Neuronal stem cell (in vitro differentiated cells): ENCODE data around the gene TKTL1.
A peak's percentile ranks its signal among the peaks of the same experiment; 100 is the strongest.

Experiments used
- DNase-seq: peaks from one replicate; pipeline ENCODE4 v3.0.0-alpha.2; 2013; ENCODE audit warnings: low spot score
- H2AFZ ChIP-seq: one replicate; pipeline ENCODE4 v1.6.1; 2013; ENCODE audit warnings: mild to moderate bottlenecking, low read length, inconsistent platforms
- H2AK5ac ChIP-seq: 2 replicates; pipeline ENCODE4 v1.6.1; 2013; ENCODE audit warnings: low read depth, mild to moderate bottlenecking, inconsistent platforms, low read length, moderate library complexity, mixed read lengths
- H2BK120ac ChIP-seq: 2 replicates; pipeline ENCODE4 v1.6.1; 2013; ENCODE audit warnings: low read depth, mild to moderate bottlenecking, inconsistent platforms, low read length, moderate library complexity, mixed read lengths
- H2BK12ac ChIP-seq: one replicate; pipeline ENCODE4 v1.6.1; 2013; ENCODE audit warnings: low read length, inconsistent platforms
- H2BK15ac ChIP-seq: 2 replicates; pipeline ENCODE4 v1.6.1; 2013; ENCODE audit warnings: mild to moderate bottlenecking, low read length, inconsistent platforms, mixed read lengths
- H2BK5ac ChIP-seq: one replicate; pipeline ENCODE4 v1.6.1; 2013; ENCODE audit warnings: inconsistent platforms, mild to moderate bottlenecking, low read length, moderate library complexity
- H3K14ac ChIP-seq: one replicate; pipeline ENCODE4 v1.6.1; 2013; ENCODE audit warnings: low read length, inconsistent platforms
- H3K18ac ChIP-seq: 2 replicates; pipeline ENCODE4 v1.6.1; 2013; ENCODE audit warnings: low read length, inconsistent platforms
- H3K23ac ChIP-seq: 2 replicates; pipeline ENCODE4 v1.6.1; 2013; ENCODE audit warnings: low read depth, mild to moderate bottlenecking, mixed read lengths, low read length, inconsistent platforms; ENCODE audit not compliant: poor library complexity
- H3K27ac ChIP-seq: replicated peaks from 3 replicates; pipeline ENCODE4 v1.5.1; 2013; ENCODE audit warnings: low read length, inconsistent platforms
- H3K27me3 ChIP-seq, 3 experiments: 2 replicates each; pipeline ENCODE4 v1.6.1; 2013; ENCODE audit warnings: low read length in 3 of 3, mild to moderate bottlenecking in 2 of 3, inconsistent platforms in 1 of 3, low read depth in 1 of 3, mixed read lengths in 1 of 3, moderate library complexity in 1 of 3; ENCODE audit not compliant: control insufficient read depth in 3 of 3, insufficient read depth in 3 of 3
- H3K36me3 ChIP-seq, 2 donors: replicated peaks in 1 of 2; 2 replicates each; pipeline ENCODE4 v1.6.1; 2013; ENCODE audit warnings: low read length in 2 of 2; ENCODE audit not compliant: control insufficient read depth in 2 of 2, insufficient read depth in 2 of 2
- H3K4ac ChIP-seq: 2 replicates; pipeline ENCODE4 v1.6.1; 2013; ENCODE audit warnings: inconsistent platforms, mild to moderate bottlenecking, low read length, moderate library complexity
- H3K4me1 ChIP-seq, 2 donors: 1 replicate in 1 of 2; 2 replicates in 1 of 2; pipeline ENCODE4 v1.6.1; 2013; ENCODE audit warnings: low read length in 2 of 2, low read depth in 1 of 2; ENCODE audit not compliant: control insufficient read depth in 2 of 2, insufficient read depth in 1 of 2
- H3K4me2 ChIP-seq: one replicate; pipeline ENCODE4 v1.6.1; 2013; ENCODE audit warnings: mild to moderate bottlenecking, low read length, inconsistent platforms; ENCODE audit not compliant: insufficient read depth, poor library complexity, severe bottlenecking
- H3K4me3 ChIP-seq, 2 donors: 2 replicates each; pipeline ENCODE4 v1.5.1; 2013; ENCODE audit warnings: low read length in 2 of 2, mild to moderate bottlenecking in 2 of 2, inconsistent platforms in 1 of 2, moderate library complexity in 1 of 2
- H3K79me1 ChIP-seq: one replicate; pipeline ENCODE4 v1.6.1; 2013; ENCODE audit warnings: low read depth, mild to moderate bottlenecking, inconsistent platforms, low read length, moderate library complexity
- H3K9ac ChIP-seq: one replicate; pipeline ENCODE4 v1.6.1; 2013; ENCODE audit warnings: mild to moderate bottlenecking, low read depth, low read length, inconsistent platforms; ENCODE audit not compliant: poor library complexity
- H3K9me3 ChIP-seq, 2 donors: replicated peaks in 1 of 2; 2 replicates each; pipeline versions ENCODE3 to v1.6.1; 2013; ENCODE audit warnings: low read length in 2 of 2, mild to moderate bottlenecking in 2 of 2, inconsistent platforms in 1 of 2, low read depth in 1 of 2, mixed read lengths in 1 of 2, moderate library complexity in 1 of 2; ENCODE audit not compliant: control insufficient read depth in 2 of 2, insufficient read depth in 1 of 2
- H4K8ac ChIP-seq: one replicate; pipeline ENCODE4 v1.6.1; 2013; ENCODE audit warnings: low read depth, mild to moderate bottlenecking, inconsistent platforms, low read length, moderate library complexity
- H4K91ac ChIP-seq: one replicate; pipeline ENCODE4 v1.6.1; 2013; ENCODE audit warnings: low read length, low read depth, mild to moderate bottlenecking, inconsistent platforms; ENCODE audit not compliant: poor library complexity
- WGBS, 2 donors: extraction: QIAGEN DNeasy Blood & Tissue Kit; methylation state at CpG; one replicate each; pipeline ENCODE4 v1.1.7; 2013; ENCODE audit warnings: missing lambda C conversion rate in 2 of 2, mixed read lengths in 1 of 2; ENCODE audit not compliant: insufficient read length in 2 of 2, insufficient replicate concordance in 1 of 2; ENCODE audit errors: extremely low coverage in 2 of 2; 5-methylcytosine and 5-hydroxymethylcytosine counted together

The TKTL1 gene

GRCh38 chrX:154352012-154352401 lies 56.4 kb downstream of the TKTL1 start:
- Histone ChIP-seq H3K36me3 (peaks cover 63 to 88% of the 10 kb centered on the region in 2 donors), H4K91ac (no peak overlapping the region), H2AK5ac (no peak overlapping the region)

GRCh38 chrX:154352466-154352865 lies 56.9 kb downstream of the TKTL1 start:
- peaks cover 0 to 2% (median 0%) of the 10 kb centered on the region in 3 experiments for H3K27me3 ChIP-seq
- no peak overlapping the region for H2AFZ ChIP-seq
- H4K8ac ChIP-seq: no peak overlapping the region
- no peak overlapping the region for H4K91ac ChIP-seq
- H3K18ac ChIP-seq: no peak overlapping the region
- no peak overlapping the region for H3K9ac ChIP-seq
- H3K4me2 ChIP-seq: no peak overlapping the region
- H3K36me3 ChIP-seq: peaks cover 66 to 93% of the 10 kb centered on the region in 2 donors
- no peaks in the 10 kb centered on the region for H3K4me1 ChIP-seq
- no peak overlapping the region for H2BK5ac ChIP-seq
- H2BK120ac ChIP-seq: no peak overlapping the region
- H2BK12ac ChIP-seq: no peak overlapping the region
- H3K79me1 ChIP-seq: peaks cover 6% of the 10 kb centered on the region
- H2BK15ac ChIP-seq: no peak overlapping the region
- no peak overlapping the region for H3K4ac ChIP-seq
- WGBS, 2 donors: no CpG with 5 or more reads among the region's 13 CpGs
- no peak overlapping the region for H3K4me3 ChIP-seq
- no peak overlapping the region for H3K14ac ChIP-seq
- no peaks in the 10 kb centered on the region for H3K9me3 ChIP-seq
- H2AK5ac ChIP-seq: no peak overlapping the region
- no peak for DNase-seq
- H3K27ac ChIP-seq: no peak overlapping the region
- H3K23ac ChIP-seq: no peak overlapping the region

More at GRCh38 chrX:154352012-154352401, 56.4 kb downstream of the TKTL1 start:
- Histone ChIP-seq H3K4me1 (peaks cover 0 to 4% of the 10 kb centered on the region in 2 donors), H2AFZ (no peak overlapping the region), H3K27me3 (peaks cover 0 to 2% (median 0%) of the 10 kb centered on the region in 3 experiments), H3K27ac (no peak overlapping the region), H2BK12ac (no peak overlapping the region), H3K14ac (no peak overlapping the region), H3K79me1 (peaks cover 4% of the 10 kb centered on the region), H3K23ac (no peak overlapping the region), H3K4me2 (no peak overlapping the region), H2BK15ac (no peak overlapping the region), H3K9ac (no peak overlapping the region), H4K8ac (no peak overlapping the region), H3K9me3 (no peaks in the 10 kb centered on the region), H3K4me3 (no peak overlapping the region), H2BK120ac (no peak overlapping the region), H3K4ac (no peak overlapping the region), H3K18ac (no peak overlapping the region), H2BK5ac (no peak overlapping the region)
- DNase-seq: no peak
- WGBS, 2 donors: no CpG with 5 or more reads among the region's 14 CpGs

- no peaks in the 10 kb centered on the region for H3K4me1 ChIP-seq
- peak overlapping the region; percentile 43 for H3K23ac ChIP-seq
- H4K91ac ChIP-seq: no peak overlapping the region
- no peak overlapping the region for H2BK5ac ChIP-seq
- no peak overlapping the region for H3K27ac ChIP-seq
- no peak overlapping the region for H3K9ac ChIP-seq
- no peak overlapping the region for H2BK12ac ChIP-seq
- H3K4me2 ChIP-seq: no peak overlapping the region
- WGBS, 2 donors: no CpG with 5 or more reads among the region's 24 CpGs
- H2AK5ac ChIP-seq: no peak overlapping the region
- H4K8ac ChIP-seq: no peak overlapping the region
- no peak for DNase-seq
- H3K27me3 ChIP-seq: peaks cover 0 to 2% (median 0%) of the 10 kb centered on the region in 3 experiments
- H2BK15ac ChIP-seq: no peak overlapping the region
- H3K9me3 ChIP-seq: no peaks in the 10 kb centered on the region
- no peak overlapping the region for H3K18ac ChIP-seq
- peaks cover 71 to 98% of the 10 kb centered on the region in 2 donors for H3K36me3 ChIP-seq
- no peak overlapping the region for H2AFZ ChIP-seq
- peaks cover 12% of the 10 kb centered on the region for H3K79me1 ChIP-seq
- no peak overlapping the region for H3K4ac ChIP-seq
- no peak overlapping the region for H3K14ac ChIP-seq
- H3K4me3 ChIP-seq: no peak overlapping the region
- no peak overlapping the region for H2BK120ac ChIP-seq
These were observed 57.7 kb downstream of the TKTL1 start for GRCh38 chrX:154353172-154353843.

GRCh38 chrX:154354013-154354412 lies 58.4 kb downstream of the TKTL1 start:
- no peak overlapping the region for H4K91ac ChIP-seq
- no CpG with 5 or more reads among the region's 14 CpGs for WGBS, 2 donors
- no peak overlapping the region for H3K4ac ChIP-seq
- no peak overlapping the region for H3K9ac ChIP-seq
- no peak overlapping the region for H2BK5ac ChIP-seq
- H3K36me3 ChIP-seq: peaks cover 75 to 100% of the 10 kb centered on the region in 2 donors
- no peak overlapping the region for H3K27ac ChIP-seq
- no peaks in the 10 kb centered on the region for H3K9me3 ChIP-seq
- no peak overlapping the region for H2BK120ac ChIP-seq
- H3K4me2 ChIP-seq: no peak overlapping the region
- H3K14ac ChIP-seq: no peak overlapping the region
- peaks cover 0 to 2% (median 0%) of the 10 kb centered on the region in 3 experiments for H3K27me3 ChIP-seq
- H3K4me3 ChIP-seq: no peak overlapping the region
- H3K18ac ChIP-seq: no peak overlapping the region
- H2AK5ac ChIP-seq: no peak overlapping the region
- H3K4me1 ChIP-seq: no peaks in the 10 kb centered on the region
- no peak overlapping the region for H2AFZ ChIP-seq
- no peak for DNase-seq
- H3K79me1 ChIP-seq: peaks cover 18% of the 10 kb centered on the region
- H2BK15ac ChIP-seq: no peak overlapping the region
- H3K23ac ChIP-seq: no peak overlapping the region
- no peak overlapping the region for H2BK12ac ChIP-seq
- no peak overlapping the region for H4K8ac ChIP-seq
